Measurements from ENCODE around the gene EVX2.

- peak; percentile 72 for TF ChIP-seq CTCF (IDR thresholded peaks at IDR 0.05; ENCODE audit: low read length)
- no peak for TF ChIP-seq EZH2 (IDR thresholded peaks at IDR 0.05; ENCODE audit: borderline replicate concordance, low read length)
Observed at GRCh38 chr2:176118601-176119339, 35.0 kb upstream of the EVX2 start.

All from OCI-LY1 (cell line).